ENCODE data around the gene C14orf119. TPM values are rescaled to one million over a fixed set of nuclear protein-coding genes. Genes with fewer than 3 reads are reported as not detected.

Gene C14orf119
- total and polyA plus RNA-seq, 2 donors from 2014 or later, result 42.8 to 56.6 TPM

DNA sequence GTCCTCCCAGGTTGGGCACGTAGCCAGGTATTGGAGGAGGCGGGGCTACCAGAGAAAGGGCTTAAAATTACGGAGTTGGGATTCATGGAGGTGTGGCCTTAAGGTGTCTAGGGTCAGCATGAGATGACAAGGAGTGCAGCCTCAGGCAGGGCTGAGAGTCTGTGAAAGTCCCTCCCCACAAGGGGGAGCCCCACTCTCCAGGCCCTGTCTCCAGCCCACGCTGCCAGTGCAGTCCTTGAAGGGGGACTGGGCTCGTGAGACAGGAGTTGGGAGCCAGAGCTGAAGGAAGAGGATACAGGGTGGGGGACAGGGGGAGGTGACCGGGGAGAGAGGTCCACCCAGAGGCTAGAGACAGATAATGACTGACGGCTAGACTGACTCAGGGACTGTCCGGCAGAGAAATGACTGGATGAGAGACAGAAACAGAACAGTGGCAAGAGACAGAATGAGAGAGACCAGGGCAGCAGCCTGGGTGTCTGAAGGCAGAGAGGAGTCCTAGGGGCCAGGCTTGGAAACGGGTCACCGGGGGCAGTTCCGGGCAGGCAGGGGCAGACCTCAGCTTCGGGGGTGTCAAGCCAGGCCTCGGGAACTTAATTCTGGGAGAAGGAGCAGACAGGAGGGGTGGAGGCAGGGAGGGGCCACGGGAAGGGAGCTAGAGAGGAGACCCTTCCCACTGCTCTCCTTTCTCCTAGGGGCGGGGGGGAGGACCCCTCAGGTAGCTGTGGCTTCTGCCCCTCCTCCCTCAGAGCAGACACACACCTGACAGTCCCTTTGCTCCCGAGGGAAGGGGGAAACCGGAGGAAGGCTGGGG is 39.0 kb upstream of the C14orf119 start:
- FAIRE-seq, result no peak
- H3K4me1 ChIP-seq (ENCODE audit: control insufficient read depth in 2 of 3, insufficient read depth in 2 of 3, low read depth in 1 of 3, low read length in 3 of 3), result peaks cover 0 to 8% (median 4%) of the 10 kb centered on the region in 3 donors
- H3K9me3 ChIP-seq (ENCODE audit: control insufficient read depth in 2 of 3, insufficient read depth in 1 of 3, low read length in 3 of 3), result no peaks in the 10 kb centered on the region
- H3K9ac ChIP-seq (ENCODE audit: low read length in 3 of 3), result peak overlapping the region in 2 of 3 donors; percentile 19 to 62
- H3K27ac ChIP-seq (ENCODE audit: low read depth in 2 of 2, low read length in 2 of 2), result no peak overlapping the region
- TF ChIP-seq CTCF (IDR thresholded peaks at IDR 0.05; ENCODE audit: borderline replicate concordance, extremely low read depth, insufficient read depth), result peak; percentile 47
- no peaks in the 10 kb centered on the region for H3K27me3 ChIP-seq (ENCODE audit: control insufficient read depth, insufficient read depth, low read length)
- peak; percentile 62 to 82 (median 73) for DNase-seq
- H3K4me3 ChIP-seq (ENCODE audit: low read length in 3 of 3), result peak overlapping the region in 2 of 3 donors; percentile 26 to 85
- peaks cover 7 to 21% (median 14%) of the 10 kb centered on the region in 3 donors for H3K36me3 ChIP-seq (ENCODE audit: control insufficient read depth in 2 of 3, insufficient read depth in 3 of 3, low read length in 3 of 3)
- intact Hi-C loops (cut with DNase I), result loop anchor here (5.0 kb wide), 1 partner anchor 69 kb away; no protein-coding TSS in a partner anchor

GRCh38 chr14:23056956-23057756 is 38.1 kb upstream of the C14orf119 start, which contains the start of gene CDH24:
Gene CDH24, minus strand, starts transcription at chr14:23057520. Its CDS starts 1,787 bp downstream, at chr14:23055733.
- H3K36me3 ChIP-seq (ENCODE audit: control insufficient read depth in 2 of 3, insufficient read depth in 3 of 3, low read length in 3 of 3), result peaks cover 8 to 24% (median 17%) of the 10 kb centered on the region in 3 donors
- peak; percentile 80 to 94 (median 88) for DNase-seq

More at GRCh38 chr14:23056956-23057756, 38.1 kb upstream of the C14orf119 start, which contains the start of gene CDH24:
- intact Hi-C loops (cut with DNase I), result loop anchor here (5.0 kb wide), 1 partner anchor 70 kb away; no protein-coding TSS in a partner anchor
- FAIRE-seq, result no peak
- TF ChIP-seq CTCF (IDR thresholded peaks at IDR 0.05; ENCODE audit: borderline replicate concordance, extremely low read depth, insufficient read depth), result no peak
- peak within 1 kb of the TSS in 1 of 2 donors; percentile 41 for H3K27ac ChIP-seq (ENCODE audit: low read depth in 2 of 2, low read length in 2 of 2)
- peak within 1 kb of the TSS; percentile 19 to 62 (median 41) for H3K9ac ChIP-seq (ENCODE audit: low read length in 3 of 3)
- H3K4me1 ChIP-seq (ENCODE audit: control insufficient read depth in 2 of 3, insufficient read depth in 2 of 3, low read depth in 1 of 3, low read length in 3 of 3), result peaks cover 0 to 11% (median 6%) of the 10 kb centered on the region in 3 donors
- H3K4me3 ChIP-seq (ENCODE audit: low read length in 3 of 3), result peak within 1 kb of the TSS; percentile 56 to 85 (median 71)
- no peaks in the 10 kb centered on the region for H3K9me3 ChIP-seq (ENCODE audit: control insufficient read depth in 2 of 3, insufficient read depth in 1 of 3, low read length in 3 of 3)
- no peaks in the 10 kb centered on the region for H3K27me3 ChIP-seq (ENCODE audit: control insufficient read depth, insufficient read depth, low read length)

Measured in kidney (tissue), 14 donors.